Neural cell (in vitro differentiated cells): ENCODE data around the gene UBE2E3. TPM values are rescaled to one million over a fixed set of nuclear protein-coding genes. Genes with fewer than 3 reads are reported as not detected.

ENCODE experiments used
- H2AFZ ChIP-seq: fragments of 200-600, 300-800 bp; sonication (generic), shearing (Covaris generic); 2 replicates; pipeline ENCODE4 v1.6.0; 2014; ENCODE audit warnings: low read depth, mild to moderate bottlenecking, antibody characterized with exemption, low read length, moderate library complexity
- H3F3A ChIP-seq: fragments of 200-600 bp; shearing (Covaris generic); 2 replicates; pipeline ENCODE4 v1.6.1; 2016; ENCODE audit warnings: mild to moderate bottlenecking, moderate library complexity, mixed read lengths, antibody characterized with exemption, low read length; ENCODE audit not compliant: insufficient read depth, poor library complexity, severe bottlenecking
- H3K27ac ChIP-seq: fragments of 200-600, 300-800 bp; sonication (generic), shearing (Covaris generic); 2 replicates; pipeline ENCODE4 v1.5.1; 2014; ENCODE audit warnings: mild to moderate bottlenecking, low read length, moderate library complexity
- H3K27me3 ChIP-seq: fragments of 300-800, 200-600 bp; sonication (generic), shearing (Covaris generic); 2 replicates; pipeline ENCODE4 v1.6.0; 2014; ENCODE audit warnings: mild to moderate bottlenecking, low read depth, low read length, moderate library complexity; ENCODE audit not compliant: insufficient read depth
- H3K36me3 ChIP-seq: fragments of 300-800, 200-600 bp; sonication (generic), shearing (Covaris generic); 2 replicates; pipeline ENCODE4 v1.5.1; 2014; ENCODE audit warnings: mild to moderate bottlenecking, antibody characterized with exemption, low read length, moderate library complexity; ENCODE audit not compliant: insufficient read depth
- H3K4me2 ChIP-seq: fragments of 300-800, 200-600 bp; sonication (generic), shearing (Covaris generic); 2 replicates; pipeline ENCODE4 v1.6.0; 2014; ENCODE audit warnings: mild to moderate bottlenecking, low read length
- H3K4me3 ChIP-seq: fragments of 300-800, 200-600 bp; sonication (generic), shearing (Covaris generic); 2 replicates; pipeline ENCODE4 v1.5.1; 2014; ENCODE audit warnings: mild to moderate bottlenecking, low read length, moderate library complexity
- H3K79me2 ChIP-seq: fragments of 200-600 bp; shearing (Covaris generic); replicated peaks from 2 replicates; pipeline ENCODE4 v1.6.0; 2014; ENCODE audit warnings: mild to moderate bottlenecking, low read length, moderate library complexity; ENCODE audit not compliant: insufficient read depth
- H3K9ac ChIP-seq: fragments of 300-800, 200-600 bp; sonication (generic), shearing (Covaris generic); 2 replicates; pipeline ENCODE4 v1.6.1; 2016; ENCODE audit warnings: mild to moderate bottlenecking, low read length, mixed read lengths
- H3K9me2 ChIP-seq: fragments of 200-600 bp; shearing (Covaris generic); 2 replicates; pipeline ENCODE4 v1.6.1; 2016; ENCODE audit warnings: mild to moderate bottlenecking, low read length, mixed read lengths; ENCODE audit not compliant: insufficient read depth
- H3K9me3 ChIP-seq: fragments of 200-600, 300-800 bp; sonication (generic), shearing (Covaris generic); 2 replicates; pipeline ENCODE4 v1.6.1; 2016; ENCODE audit warnings: mild to moderate bottlenecking, mixed run types, low read length, moderate library complexity, mixed read lengths
- H4K20me1 ChIP-seq: fragments of 200-600 bp; shearing (Covaris generic); 2 replicates; pipeline ENCODE4 v1.6.1; 2016; ENCODE audit warnings: mild to moderate bottlenecking, mixed run types; ENCODE audit not compliant: insufficient read depth
- EP300 ChIP-seq: fragments of 450-650 bp; conservative IDR thresholded peaks from 2 replicates; pipeline ENCODE4 v1.6.1; 2014; ENCODE audit warnings: antibody characterized with exemption, mild to moderate bottlenecking, moderate library complexity; ENCODE audit not compliant: poor library complexity, severe bottlenecking
- EZH2 ChIP-seq: fragments of 200-600, 300-800 bp; shearing (Covaris generic), sonication (generic); IDR thresholded peaks from 2 replicates; pipeline ENCODE4 v1.6.1; 2014; ENCODE audit warnings: antibody characterized with exemption, low read length, borderline replicate concordance, mild to moderate bottlenecking; ENCODE audit not compliant: insufficient read depth, poor library complexity, severe bottlenecking
- MXI1 ChIP-seq: fragments of 450-650 bp; conservative IDR thresholded peaks from 2 replicates; pipeline ENCODE4 v1.6.1; 2014; ENCODE audit warnings: antibody characterized with exemption, mild to moderate bottlenecking; ENCODE audit not compliant: poor library complexity, severe bottlenecking
- POLR2AphosphoS5 ChIP-seq: IDR thresholded peaks from 2 replicates; pipeline ENCODE4 v1.6.1; 2012
- RAD21 ChIP-seq: fragments of 450-650 bp; conservative IDR thresholded peaks from 2 replicates; pipeline ENCODE4 v1.6.1; 2014; ENCODE audit warnings: antibody characterized with exemption, mild to moderate bottlenecking, moderate library complexity
- SMC3 ChIP-seq: fragments of 450-650 bp; conservative IDR thresholded peaks from 2 replicates; pipeline ENCODE4 v1.6.1; 2014; ENCODE audit warnings: antibody characterized with exemption, mild to moderate bottlenecking, moderate library complexity; ENCODE audit not compliant: poor library complexity
- TAF1 ChIP-seq: IDR thresholded peaks from 2 replicates; pipeline ENCODE4 v1.6.1; 2012; ENCODE audit warnings: low read depth
- polyA plus RNA-seq: library from polyadenylated mRNA; depleted of rRNA; stranded (reverse); fragments of >200 nt; gene quantifications from 2 replicates; pipeline ENCODE4 v1.2.3, GENCODE V29; 2014
- TF ChIP-seq, protein P1 (sequence below): IDR thresholded peaks from 2 replicates; pipeline ENCODE4 v1.6.1; 2012; ENCODE audit warnings: borderline replicate concordance
- TF ChIP-seq, protein P2 (sequence below): fragments of 450-650 bp; IDR thresholded peaks from 2 replicates; pipeline ENCODE4 v1.5.1; 2014; ENCODE audit warnings: antibody characterized with exemption, mild to moderate bottlenecking, moderate library complexity; ENCODE audit not compliant: poor library complexity, severe bottlenecking

The UBE2E3 gene
- polyA plus RNA-seq, 1 donor from 2014 or later, result 337 TPM

DNA sequence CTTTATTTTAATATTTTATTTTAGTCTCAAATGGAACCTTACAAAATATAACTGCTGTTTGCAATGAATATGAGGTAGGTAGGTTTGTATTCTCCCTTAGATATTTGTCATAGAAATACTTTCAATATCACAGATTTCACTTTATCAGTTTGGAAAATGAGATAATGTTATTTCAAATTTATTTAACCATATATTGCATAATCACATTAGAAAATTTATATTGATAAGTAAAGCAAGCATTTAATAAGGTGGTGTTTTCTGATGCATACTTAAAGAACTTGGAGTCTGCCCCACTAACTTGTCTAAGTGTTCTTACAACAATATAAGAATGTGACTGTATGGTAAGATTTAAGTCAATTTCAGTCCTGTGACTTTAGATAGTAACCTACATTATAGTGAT is 85.1 kb downstream of the UBE2E3 start:
- Histone ChIP-seq H3K36me3 (no peaks in the 10 kb centered on the region), H4K20me1 (no peaks in the 10 kb centered on the region), H3K79me2 (peaks cover 3% of the 10 kb centered on the region), H3K9ac (no peak overlapping the region), H3K27me3 (no peaks in the 10 kb centered on the region), H3F3A (no peaks in the 10 kb centered on the region), H3K4me3 (no peak overlapping the region), H2AFZ (no peak overlapping the region), H3K4me2 (no peak overlapping the region), H3K9me2 (no peaks in the 10 kb centered on the region), H3K27ac (no peak overlapping the region), H3K9me3 (no peaks in the 10 kb centered on the region)
- TF ChIP-seq SMC3 (no peak), TAF1 (no peak), EP300 (no peak), POLR2AphosphoS5 (no peak), MXI1 (no peak), EZH2 (no peak), RAD21 (no peak)
- TF ChIP-seq, protein P1, sequence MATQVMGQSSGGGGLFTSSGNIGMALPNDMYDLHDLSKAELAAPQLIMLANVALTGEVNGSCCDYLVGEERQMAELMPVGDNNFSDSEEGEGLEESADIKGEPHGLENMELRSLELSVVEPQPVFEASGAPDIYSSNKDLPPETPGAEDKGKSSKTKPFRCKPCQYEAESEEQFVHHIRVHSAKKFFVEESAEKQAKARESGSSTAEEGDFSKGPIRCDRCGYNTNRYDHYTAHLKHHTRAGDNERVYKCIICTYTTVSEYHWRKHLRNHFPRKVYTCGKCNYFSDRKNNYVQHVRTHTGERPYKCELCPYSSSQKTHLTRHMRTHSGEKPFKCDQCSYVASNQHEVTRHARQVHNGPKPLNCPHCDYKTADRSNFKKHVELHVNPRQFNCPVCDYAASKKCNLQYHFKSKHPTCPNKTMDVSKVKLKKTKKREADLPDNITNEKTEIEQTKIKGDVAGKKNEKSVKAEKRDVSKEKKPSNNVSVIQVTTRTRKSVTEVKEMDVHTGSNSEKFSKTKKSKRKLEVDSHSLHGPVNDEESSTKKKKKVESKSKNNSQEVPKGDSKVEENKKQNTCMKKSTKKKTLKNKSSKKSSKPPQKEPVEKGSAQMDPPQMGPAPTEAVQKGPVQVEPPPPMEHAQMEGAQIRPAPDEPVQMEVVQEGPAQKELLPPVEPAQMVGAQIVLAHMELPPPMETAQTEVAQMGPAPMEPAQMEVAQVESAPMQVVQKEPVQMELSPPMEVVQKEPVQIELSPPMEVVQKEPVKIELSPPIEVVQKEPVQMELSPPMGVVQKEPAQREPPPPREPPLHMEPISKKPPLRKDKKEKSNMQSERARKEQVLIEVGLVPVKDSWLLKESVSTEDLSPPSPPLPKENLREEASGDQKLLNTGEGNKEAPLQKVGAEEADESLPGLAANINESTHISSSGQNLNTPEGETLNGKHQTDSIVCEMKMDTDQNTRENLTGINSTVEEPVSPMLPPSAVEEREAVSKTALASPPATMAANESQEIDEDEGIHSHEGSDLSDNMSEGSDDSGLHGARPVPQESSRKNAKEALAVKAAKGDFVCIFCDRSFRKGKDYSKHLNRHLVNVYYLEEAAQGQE, result no peak
- TF ChIP-seq, protein P2, sequence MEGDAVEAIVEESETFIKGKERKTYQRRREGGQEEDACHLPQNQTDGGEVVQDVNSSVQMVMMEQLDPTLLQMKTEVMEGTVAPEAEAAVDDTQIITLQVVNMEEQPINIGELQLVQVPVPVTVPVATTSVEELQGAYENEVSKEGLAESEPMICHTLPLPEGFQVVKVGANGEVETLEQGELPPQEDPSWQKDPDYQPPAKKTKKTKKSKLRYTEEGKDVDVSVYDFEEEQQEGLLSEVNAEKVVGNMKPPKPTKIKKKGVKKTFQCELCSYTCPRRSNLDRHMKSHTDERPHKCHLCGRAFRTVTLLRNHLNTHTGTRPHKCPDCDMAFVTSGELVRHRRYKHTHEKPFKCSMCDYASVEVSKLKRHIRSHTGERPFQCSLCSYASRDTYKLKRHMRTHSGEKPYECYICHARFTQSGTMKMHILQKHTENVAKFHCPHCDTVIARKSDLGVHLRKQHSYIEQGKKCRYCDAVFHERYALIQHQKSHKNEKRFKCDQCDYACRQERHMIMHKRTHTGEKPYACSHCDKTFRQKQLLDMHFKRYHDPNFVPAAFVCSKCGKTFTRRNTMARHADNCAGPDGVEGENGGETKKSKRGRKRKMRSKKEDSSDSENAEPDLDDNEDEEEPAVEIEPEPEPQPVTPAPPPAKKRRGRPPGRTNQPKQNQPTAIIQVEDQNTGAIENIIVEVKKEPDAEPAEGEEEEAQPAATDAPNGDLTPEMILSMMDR, result no peak

DNA sequence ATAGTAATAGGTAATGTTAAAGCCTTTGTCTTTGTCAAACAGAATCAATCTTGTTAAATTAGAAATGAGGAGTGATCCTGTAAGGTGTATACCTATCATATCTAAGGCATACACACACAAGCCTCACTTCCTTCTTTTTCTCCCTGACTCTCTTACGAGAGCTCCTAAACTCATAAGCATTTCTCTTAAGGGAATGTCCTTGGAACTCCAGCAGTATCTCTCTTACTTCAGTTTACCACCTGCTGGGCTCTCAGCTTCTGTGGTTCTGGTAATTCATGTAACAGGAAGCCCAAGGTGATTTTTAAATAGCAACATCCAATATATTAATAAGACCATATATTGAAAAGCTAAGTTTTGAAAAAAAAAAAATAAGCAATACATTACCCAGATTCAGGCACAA is 85.9 kb downstream of the UBE2E3 start:
- no peaks in the 10 kb centered on the region for H3K27me3 ChIP-seq
- TF ChIP-seq SMC3 (no peak), MXI1 (no peak), EP300 (no peak), RAD21 (no peak), EZH2 (no peak), TAF1 (no peak), POLR2AphosphoS5 (no peak)
- TF ChIP-seq, protein P2, result no peak
- TF ChIP-seq, protein P1, result no peak
- no peak overlapping the region for H3K9ac ChIP-seq
- H3K4me3 ChIP-seq, result no peak overlapping the region
- no peak overlapping the region for H2AFZ ChIP-seq
- no peaks in the 10 kb centered on the region for H3K36me3 ChIP-seq
- H3K9me2 ChIP-seq, result no peaks in the 10 kb centered on the region
- no peaks in the 10 kb centered on the region for H3K9me3 ChIP-seq
- no peaks in the 10 kb centered on the region for H3F3A ChIP-seq
- peaks cover 3% of the 10 kb centered on the region for H3K79me2 ChIP-seq
- H3K27ac ChIP-seq, result no peak overlapping the region
- H3K4me2 ChIP-seq, result no peak overlapping the region
- no peaks in the 10 kb centered on the region for H4K20me1 ChIP-seq
